GM12878 (cell line): ENCODE results near the gene FOXA1. TPM values are rescaled to one million over a fixed set of nuclear protein-coding genes. Genes with fewer than 3 reads are reported as not detected.

ENCODE experiments used
- ATAC-seq: fragments of 200-7000 bp; cut with Tn5 transposase; 3 replicates; pipeline ENCODE4 v1.9.1; 2020; ENCODE audit warnings: mild to moderate bottlenecking, moderate library complexity
- BruUV-seq: library from RNA; stranded (reverse); fragments of 400-500 nt; replicated peaks from 2 replicates; lab custom pipeline; 2021; lab: Mats Ljungman, UMichigan
- CTCF ChIA-PET: fragments of 300-600 bp; sonication (Branson Sonifier 250); formaldehyde crosslinking; extraction: SDS; loops from one replicate; lab custom pipeline; 2021; ENCODE audit warnings: inconsistent platforms; lab: Yijun Ruan, JAX
- POLR2A ChIA-PET: fragments of 350-600 bp; formaldehyde crosslinking; extraction: SDS; loops from one replicate; lab custom pipeline; 2021; ENCODE audit warnings: inconsistent platforms; lab: Charles Lee
- RAD21 ChIA-PET: fragments of 300-600 bp; sonication (Branson Sonifier 250); formaldehyde crosslinking; loops from one replicate; lab custom pipeline; 2023; ENCODE audit warnings: antibody characterized with exemption; ENCODE audit not compliant: unreplicated experiment; lab: Charles Lee
- SMC1A ChIA-PET: fragments of 300-600 bp; sonication (Branson Sonifier 250); formaldehyde crosslinking; loops from one replicate; lab custom pipeline; 2023; ENCODE audit not compliant: unreplicated experiment, uncharacterized antibody; lab: Charles Lee
- DNase-seq: peaks from one replicate; pipeline ENCODE4 v3.0.0-alpha.2; 2011; ENCODE audit warnings: low read depth, low spot score
- FAIRE-seq: peaks from 3 replicates; lab custom pipeline; 2011; peaks lifted over from hg19 to GRCh38; lab: Jason Lieb, UNC
- H2AFZ ChIP-seq: 2 replicates; pipeline ENCODE4 v1.6.0; 2011; ENCODE audit warnings: low read depth, low read length, control low read depth; ENCODE audit not compliant: control insufficient read depth
- H3K27ac ChIP-seq: 2 replicates; pipeline ENCODE4 v1.5.1; 2011; ENCODE audit warnings: control low read depth; ENCODE audit not compliant: control insufficient read depth, insufficient read depth
- H3K27me3 ChIP-seq, 2 experiments: replicated peaks in 1 of 2; 2 replicates each; pipeline versions ENCODE4 v1.6.0 to v1.6.1; 2011; ENCODE audit warnings: low read length in 1 of 2; ENCODE audit not compliant: control insufficient read depth in 2 of 2, insufficient read depth in 2 of 2
- H3K36me3 ChIP-seq, 2 experiments: 2 replicates each; pipeline ENCODE4 v1.5.1; 2011; ENCODE audit warnings: low read length in 1 of 2; ENCODE audit not compliant: control insufficient read depth in 2 of 2, insufficient read depth in 2 of 2
- H3K4me1 ChIP-seq: 2 replicates; pipeline ENCODE4 v1.6.1; 2011; ENCODE audit warnings: mild to moderate bottlenecking, low read length, moderate library complexity, mixed read lengths; ENCODE audit not compliant: control insufficient read depth, insufficient read depth
- H3K4me2 ChIP-seq: 2 replicates; pipeline ENCODE4 v1.6.0; 2011; ENCODE audit warnings: control low read depth; ENCODE audit not compliant: control insufficient read depth, insufficient read depth
- H3K4me3 ChIP-seq: fragments of 200-600 bp; sonication (generic); 2 replicates; pipeline ENCODE4 v1.5.1; 2016
- H3K79me2 ChIP-seq: 2 replicates; pipeline ENCODE4 v1.6.0; 2011; ENCODE audit warnings: low read length; ENCODE audit not compliant: control insufficient read depth, insufficient read depth
- H3K9ac ChIP-seq: 2 replicates; pipeline ENCODE4 v1.8.0; 2011; ENCODE audit warnings: low read length, control low read depth, mixed read lengths; ENCODE audit not compliant: control insufficient read depth, insufficient read depth
- H3K9me3 ChIP-seq: replicated peaks from 3 replicates; pipeline ENCODE4 v1.5.1; 2011; ENCODE audit warnings: mild to moderate bottlenecking, low read length; ENCODE audit not compliant: control insufficient read depth, insufficient read depth
- H4K20me1 ChIP-seq: 2 replicates; pipeline ENCODE4 v1.6.0; 2011; ENCODE audit not compliant: control insufficient read depth, insufficient read depth
- CEBPB ChIP-seq, 2 experiments: fragments of 150-350 bp in 1 of 2; IDR thresholded peaks; 2 replicates each; pipeline ENCODE4 v1.6.1; 2012 to 2014; ENCODE audit warnings: low read depth in 2 of 2, low read length in 2 of 2, borderline replicate concordance in 1 of 2, inconsistent platforms in 1 of 2
- ELK1 ChIP-seq: IDR thresholded peaks from 2 replicates; pipeline ENCODE4 v1.6.1; 2012; ENCODE audit warnings: low read depth, low read length, improper control_type of control experiment
- NRF1 ChIP-seq: conservative IDR thresholded peaks from 2 replicates; pipeline ENCODE4 v1.6.1; 2011; ENCODE audit warnings: mild to moderate bottlenecking, low read depth, low read length, improper control_type of control experiment
- SREBF2 ChIP-seq: IDR thresholded peaks from 2 replicates; pipeline ENCODE4 v1.6.1; 2012; ENCODE audit warnings: mild to moderate bottlenecking, low read length
- ZNF274 ChIP-seq: IDR thresholded peaks from one replicate; pipeline ENCODE4 v1.8.0; 2011; ENCODE audit not compliant: insufficient read length, insufficient read depth
- WGBS: methylation state at CpG from one replicate; pipeline ENCODE4 v1.1.6; 2016; ENCODE audit warnings: low lambda C conversion rate; ENCODE audit not compliant: insufficient replicate concordance, insufficient coverage; ENCODE audit errors: missing lambda C conversion rate; 5-methylcytosine and 5-hydroxymethylcytosine counted together
- in situ Hi-C: fragments of 300-500 bp; cut with MboI; formaldehyde crosslinking; loops from 9 replicates; pipeline ENCODE4 v1.14.3; 2018; ENCODE audit warnings: mixed read lengths
- intact Hi-C: fragments of 100-400 bp; cut with micrococcal nuclease; formaldehyde crosslinking; loops from one replicate; pipeline ENCODE4 v1.14.2; 2022; ENCODE audit not compliant: unreplicated experiment
- polyA plus RNA-seq, 11 experiments: library from polyadenylated mRNA; depleted of rRNA in 4 of 11; unstranded in 6 of 11; stranded (reverse) in 5 of 11; fragments of >200 nt; fragmentation: Nextera tagmentation in 4 of 11; fragmentation: Illumina TruSeq in 1 of 11; extraction: Ambion mirVana in 4 of 11; extraction: Trizol in 1 of 11; gene quantifications; 1 replicate in 1 of 11; 2 replicates in 10 of 11; pipeline versions ENCODE4 v1.2.1 to v1.2.3, GENCODE V29; 2011 to 2016; ENCODE audit warnings: inconsistent platforms in 2 of 11, missing spikeins in 2 of 11, low read depth in 1 of 11
- total RNA-seq, 4 experiments: library from RNA; depleted of rRNA in 3 of 4; stranded (reverse); fragments of >200 nt in 3 of 4; fragmentation: Illumina TruSeq in 1 of 4; extraction: Trizol in 1 of 4; gene quantifications; 2 replicates each; pipeline versions ENCODE4 v1.2.1 to v1.2.3, GENCODE V29; 2013 to 2021
- TF ChIP-seq, protein P1 (sequence below): IDR thresholded peaks from 2 replicates; pipeline ENCODE4 v1.6.1; 2011; ENCODE audit warnings: low read depth, low read length, improper control_type of control experiment, borderline replicate concordance
- TF ChIP-seq, protein P2 (sequence below): IDR thresholded peaks from 2 replicates; pipeline ENCODE4 v1.6.1; 2012; ENCODE audit warnings: mild to moderate bottlenecking, low read depth, low read length

The FOXA1 gene
- total and polyA plus RNA-seq, 10 of the 15 experiments (the other 5 are each of a cell fraction or from before 2014, with no cell fraction given) = 0.03 to 0.18 (median 0.06) TPM; not detected in 7

GRCh38 chr14:37623971-37624370 is 28.9 kb upstream of the FOXA1 start:
- intact Hi-C loops = no loop called here
- Histone ChIP-seq H3K4me2 (no peak overlapping the region), H3K36me3 (no peaks in the 10 kb centered on the region), H3K4me3 (no peak overlapping the region), H3K27ac (no peak overlapping the region), H3K4me1 (no peaks in the 10 kb centered on the region), H3K9me3 (no peaks in the 10 kb centered on the region; the same call in 2 of the 3 replicates)
- ChIA-PET POLR2A (no interaction called here), SMC1A (no interaction called here)
- 50% methylated on average over 1 of the region's 1 CpG for WGBS
- TF ChIP-seq SREBF2 (no peak), CEBPB (IDR thresholded peaks at IDR 0.05; ENCODE audit: borderline replicate concordance in 1 of 2, low read depth in 2 of 2, low read length in 2 of 2) (no peak), ELK1 (no peak), NRF1 (no peak), ZNF274 (no peak)
- TF ChIP-seq, protein P1, sequence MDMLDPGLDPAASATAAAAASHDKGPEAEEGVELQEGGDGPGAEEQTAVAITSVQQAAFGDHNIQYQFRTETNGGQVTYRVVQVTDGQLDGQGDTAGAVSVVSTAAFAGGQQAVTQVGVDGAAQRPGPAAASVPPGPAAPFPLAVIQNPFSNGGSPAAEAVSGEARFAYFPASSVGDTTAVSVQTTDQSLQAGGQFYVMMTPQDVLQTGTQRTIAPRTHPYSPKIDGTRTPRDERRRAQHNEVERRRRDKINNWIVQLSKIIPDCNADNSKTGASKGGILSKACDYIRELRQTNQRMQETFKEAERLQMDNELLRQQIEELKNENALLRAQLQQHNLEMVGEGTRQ = no peak
- TF ChIP-seq, protein P2, sequence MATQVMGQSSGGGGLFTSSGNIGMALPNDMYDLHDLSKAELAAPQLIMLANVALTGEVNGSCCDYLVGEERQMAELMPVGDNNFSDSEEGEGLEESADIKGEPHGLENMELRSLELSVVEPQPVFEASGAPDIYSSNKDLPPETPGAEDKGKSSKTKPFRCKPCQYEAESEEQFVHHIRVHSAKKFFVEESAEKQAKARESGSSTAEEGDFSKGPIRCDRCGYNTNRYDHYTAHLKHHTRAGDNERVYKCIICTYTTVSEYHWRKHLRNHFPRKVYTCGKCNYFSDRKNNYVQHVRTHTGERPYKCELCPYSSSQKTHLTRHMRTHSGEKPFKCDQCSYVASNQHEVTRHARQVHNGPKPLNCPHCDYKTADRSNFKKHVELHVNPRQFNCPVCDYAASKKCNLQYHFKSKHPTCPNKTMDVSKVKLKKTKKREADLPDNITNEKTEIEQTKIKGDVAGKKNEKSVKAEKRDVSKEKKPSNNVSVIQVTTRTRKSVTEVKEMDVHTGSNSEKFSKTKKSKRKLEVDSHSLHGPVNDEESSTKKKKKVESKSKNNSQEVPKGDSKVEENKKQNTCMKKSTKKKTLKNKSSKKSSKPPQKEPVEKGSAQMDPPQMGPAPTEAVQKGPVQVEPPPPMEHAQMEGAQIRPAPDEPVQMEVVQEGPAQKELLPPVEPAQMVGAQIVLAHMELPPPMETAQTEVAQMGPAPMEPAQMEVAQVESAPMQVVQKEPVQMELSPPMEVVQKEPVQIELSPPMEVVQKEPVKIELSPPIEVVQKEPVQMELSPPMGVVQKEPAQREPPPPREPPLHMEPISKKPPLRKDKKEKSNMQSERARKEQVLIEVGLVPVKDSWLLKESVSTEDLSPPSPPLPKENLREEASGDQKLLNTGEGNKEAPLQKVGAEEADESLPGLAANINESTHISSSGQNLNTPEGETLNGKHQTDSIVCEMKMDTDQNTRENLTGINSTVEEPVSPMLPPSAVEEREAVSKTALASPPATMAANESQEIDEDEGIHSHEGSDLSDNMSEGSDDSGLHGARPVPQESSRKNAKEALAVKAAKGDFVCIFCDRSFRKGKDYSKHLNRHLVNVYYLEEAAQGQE = no peak
- TF ChIP-seq, all 136 proteins: peak for 0
- Histone ChIP-seq H3K27me3 (no peaks in the 10 kb centered on the region), H2AFZ (no peak overlapping the region), H4K20me1 (no peaks in the 10 kb centered on the region), H3K9ac (no peak overlapping the region), H3K79me2 (no peaks in the 10 kb centered on the region)
- DNase-seq (no peak), ATAC-seq (no peak), FAIRE-seq (no peak)
- in situ Hi-C loops = no loop called here
- ChIA-PET RAD21 (no interaction called here), CTCF (no interaction called here)
- BruUV-seq = no TSS peak
